ENCODE results near the gene LDB1. TPM values are rescaled to one million over a fixed set of nuclear protein-coding genes. Genes with fewer than 3 reads are reported as not detected.
A peak's percentile ranks its signal among the peaks of the same experiment; 100 is the strongest.

Gene LDB1
- total and polyA plus RNA-seq, 2 of the 13 experiments (the other 11 are each of a cell fraction or from before 2014, with no cell fraction given), result 17.2 to 45.5 TPM

GRCh38 chr10:102132563-102133372 lies 12.6 kb upstream of the LDB1 start, which contains the start of gene PPRC1 (continued):
- TF ChIP-seq ZNF280D (CRISPR knock-in tag; IDR thresholded peaks at IDR 0.05) (peak; percentile 17; the same call in 1 of the 2 replicates), HNRNPH1 (optimal IDR thresholded peaks at IDR 0.05; ENCODE audit: low read depth, low read length) (no peak), UBTF (CRISPR knock-in tag; IDR thresholded peaks at IDR 0.05) (peak; percentile 75), ZSCAN30 (CRISPR knock-in tag; IDR thresholded peaks at IDR 0.05) (no peak), JUNB (CRISPR knock-in tag; IDR thresholded peaks at IDR 0.05; ENCODE audit: borderline replicate concordance) (no peak), MXD3 (CRISPR knock-in tag; IDR thresholded peaks at IDR 0.05) (peak; percentile 24; the same call in 1 of the 2 replicates), MED1 (CRISPR knock-in tag; IDR thresholded peaks at IDR 0.05) (peak; percentile 41; the same call in 1 of the 2 replicates), IKZF4 (CRISPR knock-in tag; IDR thresholded peaks at IDR 0.05; ENCODE audit: borderline replicate concordance, low read depth, not compliant biosample characterization) (no peak), ZNF180 (CRISPR knock-in tag; IDR thresholded peaks at IDR 0.05; ENCODE audit: borderline replicate concordance, low read depth) (no peak), ZC3H4 (CRISPR knock-in tag; IDR thresholded peaks at IDR 0.05; ENCODE audit: borderline replicate concordance) (no peak), HOXA9 (CRISPR knock-in tag; IDR thresholded peaks at IDR 0.05; ENCODE audit: borderline replicate concordance) (no peak), MYNN (CRISPR knock-in tag; IDR thresholded peaks at IDR 0.05; ENCODE audit: low read depth) (peak; percentile 31; the same call in 1 of the 2 replicates), ZNF263 (CRISPR knock-in tag; IDR thresholded peaks at IDR 0.05) (no peak), KDM2A (CRISPR knock-in tag; IDR thresholded peaks at IDR 0.05; ENCODE audit: borderline replicate concordance, low read depth) (peak; percentile 80), ZMAT5 (CRISPR knock-in tag; IDR thresholded peaks at IDR 0.05; ENCODE audit: borderline replicate concordance, low read depth) (no peak), DMAP1 (CRISPR knock-in tag; IDR thresholded peaks at IDR 0.05) (no peak; the same call in none of the 2 replicates), HNF1B (CRISPR knock-in tag; IDR thresholded peaks at IDR 0.05) (peak; percentile 90), ZNF652 (CRISPR knock-in tag; IDR thresholded peaks at IDR 0.05; ENCODE audit: borderline replicate concordance, low read depth) (no peak), ZFP62 (CRISPR knock-in tag; IDR thresholded peaks at IDR 0.05) (no peak), MAFF (IDR thresholded peaks at IDR 0.05; ENCODE audit: low read depth, low read length) (no peak), ZC3H13 (CRISPR knock-in tag; IDR thresholded peaks at IDR 0.05) (no peak)
